Stimulated activated CD4-positive, alpha-beta T cell treated with anti-CD3 and anti-CD28 coated beads, TNF-alpha, amount 100 ng/mL, for 24 hours (primary cell): Measurements from ENCODE around the gene RAB43.
"Not testable (repeated sequence)": the region's sequence is repeated elsewhere in the genome, so short reads cannot be mapped to it uniquely, and the experiment has no call there.

Source experiments
- DNase-seq, 3 experiments: peaks; one replicate each; pipeline ENCODE4 v3.0.0-alpha.2; 2020; ENCODE audit warnings: low read depth in 3 of 3

The RAB43 gene

GRCh38 chr3:129122412-129123011 lies 908 bp upstream of the RAB43 start:
- no peak for DNase-seq

GRCh38 chr3:129121016-129121791 lies 400 bp downstream of the RAB43 start:
- DNase-seq = peak in 1 of 3 experiments; percentile 39

- peak; percentile 79 to 92 (median 88) for DNase-seq
Observed at GRCh38 chr3:129120254-129121004, 1.2 kb downstream of the RAB43 start.

GRCh38 chr3:129119365-129120100 lies 2.1 kb downstream of the RAB43 start:
- DNase-seq = no peak

GRCh38 chr3:129118745-129119144 lies 2.9 kb downstream of the RAB43 start:
- peak in 1 of 3 experiments; percentile 21 for DNase-seq

GRCh38 chr3:129117134-129117533 lies 4.5 kb downstream of the RAB43 start:
- DNase-seq = no peak

GRCh38 chr3:129116482-129116946 lies 5.1 kb downstream of the RAB43 start:
- DNase-seq = no peak

- no peak for DNase-seq
Observed at GRCh38 chr3:129114455-129114854, 7.1 kb downstream of the RAB43 start.

- DNase-seq = no peak
Observed at GRCh38 chr3:129112308-129113052, 9.1 kb downstream of the RAB43 start.

- DNase-seq = not testable (repeated sequence)
Observed at GRCh38 chr3:129111076-129111780, 10.4 kb downstream of the RAB43 start.

GRCh38 chr3:129107793-129108192 lies 13.8 kb downstream of the RAB43 start:
- no peak for DNase-seq

GRCh38 chr3:129106866-129107565 lies 14.6 kb downstream of the RAB43 start:
- no peak for DNase-seq

GRCh38 chr3:129106320-129106719 lies 15.3 kb downstream of the RAB43 start:
- DNase-seq = no peak

GRCh38 chr3:129105862-129106261 lies 15.7 kb downstream of the RAB43 start:
- no peak for DNase-seq

GRCh38 chr3:129104498-129105079 lies 17.0 kb downstream of the RAB43 start:
- DNase-seq = no peak

GRCh38 chr3:129104051-129104450 lies 17.6 kb downstream of the RAB43 start:
- no peak for DNase-seq

- no peak for DNase-seq
Observed at GRCh38 chr3:129103296-129103695, 18.3 kb downstream of the RAB43 start.

GRCh38 chr3:129101370-129102138 lies 20.1 kb downstream of the RAB43 start:
- DNase-seq = no peak

- no peak for DNase-seq
Observed at GRCh38 chr3:129100274-129100673, 21.3 kb downstream of the RAB43 start.
